SK-MEL-5 (cell line): ENCODE results near the gene SIGLEC1. TPM values are rescaled to one million over a fixed set of nuclear protein-coding genes. Genes with fewer than 3 reads are reported as not detected.
A peak's percentile ranks its signal among the peaks of the same experiment; 100 is the strongest.

Experiments
- DNase-seq: peaks from one replicate; pipeline ENCODE4 v3.0.0-alpha.2; 2016; ENCODE audit warnings: low read depth, low spot score
- in situ Hi-C: cut with HindIII; loops from 2 replicates; pipeline ENCODE4 v1.10.0; 2016; ENCODE audit warnings: low sequenced_read_pairs, high pct_unique_total_duplicates, low pct_unique_long_range_greater_than_20kb
- total RNA-seq: library from RNA; depleted of rRNA; stranded (reverse); fragments of >200 nt; shearing (Covaris generic); gene quantifications from 2 replicates; pipeline ENCODE4 v1.2.3, GENCODE V29; 2014

Gene SIGLEC1
- total RNA-seq, 1 experiment from 2014 or later: not detected

- no peak for DNase-seq
- in situ Hi-C loops: no loop called here
These were observed 35.7 kb upstream of the SIGLEC1 start for GRCh38 chr20:3748073-3748472.

- no peak for DNase-seq
- in situ Hi-C loops: no loop called here
These were observed 35.1 kb upstream of the SIGLEC1 start for GRCh38 chr20:3747471-3747870.

- in situ Hi-C loops: no loop called here
- no peak for DNase-seq
These were observed 33.3 kb upstream of the SIGLEC1 start for GRCh38 chr20:3745686-3746173.

- in situ Hi-C loops: no loop called here
- DNase-seq: peak; percentile 90
These were observed 32.6 kb upstream of the SIGLEC1 start for GRCh38 chr20:3744806-3745685.

GRCh38 chr20:3744037-3744436 lies 31.6 kb upstream of the SIGLEC1 start:
- in situ Hi-C loops: no loop called here

GRCh38 chr20:3743251-3743650 lies 30.9 kb upstream of the SIGLEC1 start:
- DNase-seq: no peak
- in situ Hi-C loops: no loop called here

More at GRCh38 chr20:3744037-3744436, 31.6 kb upstream of the SIGLEC1 start:
- DNase-seq: no peak

- no peak for DNase-seq
- in situ Hi-C loops: no loop called here
These were observed 29.5 kb upstream of the SIGLEC1 start for GRCh38 chr20:3741836-3742458.

GRCh38 chr20:3740615-3741301 lies 28.4 kb upstream of the SIGLEC1 start:
- in situ Hi-C loops: no loop called here
- no peak for DNase-seq

- in situ Hi-C loops: no loop called here
- no peak for DNase-seq
These were observed 27.6 kb upstream of the SIGLEC1 start for GRCh38 chr20:3739926-3740451.

- no peak for DNase-seq
- in situ Hi-C loops: no loop called here
These were observed 26.9 kb upstream of the SIGLEC1 start for GRCh38 chr20:3739054-3739925.

GRCh38 chr20:3738111-3739053 lies 26.0 kb upstream of the SIGLEC1 start:
- in situ Hi-C loops: no loop called here
- DNase-seq: no peak

GRCh38 chr20:3735768-3736167 lies 23.4 kb upstream of the SIGLEC1 start:
- no peak for DNase-seq
- in situ Hi-C loops: no loop called here

- no peak for DNase-seq
- in situ Hi-C loops: no loop called here
These were observed 21.9 kb upstream of the SIGLEC1 start for GRCh38 chr20:3734111-3734843.

- in situ Hi-C loops: no loop called here
- no peak for DNase-seq
These were observed 21.0 kb upstream of the SIGLEC1 start for GRCh38 chr20:3733119-3733995.
